ENCODE results near the gene SLC34A2. TPM values are rescaled to one million over a fixed set of nuclear protein-coding genes. Genes with fewer than 3 reads are reported as not detected.

The SLC34A2 gene
- total and polyA plus RNA-seq, 2 experiments from 2014 or later = 0.73 to 0.80 TPM

DNA sequence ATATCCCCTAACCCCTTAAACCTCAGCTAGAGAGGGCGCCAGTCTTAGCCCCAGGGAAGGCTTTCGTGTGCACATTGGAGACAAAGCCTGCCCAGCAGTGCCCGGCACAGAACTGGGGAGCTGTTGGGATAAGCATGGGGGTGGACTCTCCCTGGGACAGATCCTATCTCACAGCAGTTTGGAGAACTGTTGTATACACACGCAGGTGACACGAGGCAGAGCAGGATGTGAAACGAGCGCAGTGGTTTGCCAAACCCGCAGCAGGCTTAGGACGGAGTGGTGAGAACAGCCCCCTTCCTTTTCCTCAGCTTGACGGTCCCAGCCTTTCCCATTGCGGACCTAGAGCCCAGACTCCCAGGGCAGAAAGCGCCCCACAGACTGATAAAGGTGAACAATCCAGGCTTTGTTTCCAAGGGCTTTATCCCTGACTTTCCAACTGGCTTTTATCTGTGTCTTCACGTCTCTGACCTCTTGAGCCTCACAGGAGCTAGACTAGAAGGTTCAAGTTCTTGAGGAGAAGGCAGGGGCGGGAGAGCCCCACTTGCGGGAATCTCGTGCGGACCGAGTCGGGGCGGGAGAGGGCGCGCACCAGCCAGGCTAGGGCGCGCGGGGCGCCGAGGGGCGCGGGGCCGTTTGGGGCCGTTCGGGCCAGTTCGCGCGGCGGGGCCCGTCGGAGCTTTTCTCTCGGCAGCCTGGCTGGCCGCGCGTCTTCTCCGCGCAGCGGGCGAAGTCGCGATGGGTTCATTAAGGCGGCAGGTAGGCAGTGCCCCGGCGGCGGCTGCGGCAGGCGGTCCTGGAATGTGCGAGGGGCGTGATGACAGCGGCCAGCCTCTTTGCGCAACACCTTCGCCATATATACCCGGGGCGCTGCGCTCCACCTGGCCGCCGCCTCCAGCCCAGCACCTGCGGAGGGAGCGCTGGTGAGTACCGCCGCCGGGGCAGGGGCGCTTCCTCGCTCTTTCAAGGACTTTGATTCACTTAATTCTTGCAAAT is at the start of gene SLC34A2 (continued):
- TF ChIP-seq CTCF (conservative IDR thresholded peaks at IDR 0.05; ENCODE audit: low read depth in 2 of 2) = 0 out of 4 replicates have a peak, but pooled peaks of 1 of the 2 experiments have one; percentile 14
- no peak for TF ChIP-seq NANOG (IDR thresholded peaks at IDR 0.05; ENCODE audit: borderline replicate concordance)
- peak; percentile 62 for TF ChIP-seq EZH2 (IDR thresholded peaks at IDR 0.05; ENCODE audit: low read depth, unreplicated experiment)
- TF ChIP-seq POLR2AphosphoS5 (IDR thresholded peaks at IDR 0.05; ENCODE audit: low read depth) = peak; percentile 41; the same call in 1 of the 2 replicates

- Histone ChIP-seq H3K27ac (ENCODE audit: low read depth) (no peak overlapping the region), H3K9me2 (ENCODE audit: insufficient read depth) (no peaks in the 10 kb centered on the region), H3K36me3 (ENCODE audit: insufficient read depth) (no peaks in the 10 kb centered on the region), H2AFZ (peak overlapping the region; percentile 52; the same call in 1 of the 2 replicates), H3F3A (replicated peaks; ENCODE audit: low read depth) (no peaks in the 10 kb centered on the region), H3K4me2 (no peak overlapping the region), H3K79me2 (replicated peaks; ENCODE audit: insufficient read depth) (no peaks in the 10 kb centered on the region), H4K20me1 (replicated peaks; ENCODE audit: insufficient read depth) (no peaks in the 10 kb centered on the region), H3K4me3 (no peak overlapping the region), H3K27me3 (ENCODE audit: insufficient read depth) (no peaks in the 10 kb centered on the region), H3K4me1 (ENCODE audit: insufficient read depth) (no peaks in the 10 kb centered on the region)
- H3K4me3 Mint-ChIP-seq = no peak overlapping the region
- DNase-seq (ENCODE audit: low spot score) (no peak), ATAC-seq (no peak)
- peaks cover 2% of the 10 kb centered on the region for H3K27me3 Mint-ChIP-seq (ENCODE audit: insufficient read depth, low read depth, poor library complexity)
- H3K9me3 Mint-ChIP-seq = no peaks in the 10 kb centered on the region; the same call in 2 of the 3 replicates
- H3K36me3 Mint-ChIP-seq (ENCODE audit: low read depth) = no peaks in the 10 kb centered on the region; the same call in 2 of the 3 replicates
- no peaks in the 10 kb centered on the region for H3K4me1 Mint-ChIP-seq
- H3K27ac Mint-ChIP-seq = no peak overlapping the region
- TF ChIP-seq ZNF114 (CRISPR knock-in tag; IDR thresholded peaks at IDR 0.05) = no peak
- TF ChIP-seq CTCF (conservative IDR thresholded peaks at IDR 0.05; ENCODE audit: low read depth in 2 of 2) = no peak
- no peak for TF ChIP-seq JUNB (IDR thresholded peaks at IDR 0.05; ENCODE audit: unreplicated experiment)
- TF ChIP-seq, protein P1, sequence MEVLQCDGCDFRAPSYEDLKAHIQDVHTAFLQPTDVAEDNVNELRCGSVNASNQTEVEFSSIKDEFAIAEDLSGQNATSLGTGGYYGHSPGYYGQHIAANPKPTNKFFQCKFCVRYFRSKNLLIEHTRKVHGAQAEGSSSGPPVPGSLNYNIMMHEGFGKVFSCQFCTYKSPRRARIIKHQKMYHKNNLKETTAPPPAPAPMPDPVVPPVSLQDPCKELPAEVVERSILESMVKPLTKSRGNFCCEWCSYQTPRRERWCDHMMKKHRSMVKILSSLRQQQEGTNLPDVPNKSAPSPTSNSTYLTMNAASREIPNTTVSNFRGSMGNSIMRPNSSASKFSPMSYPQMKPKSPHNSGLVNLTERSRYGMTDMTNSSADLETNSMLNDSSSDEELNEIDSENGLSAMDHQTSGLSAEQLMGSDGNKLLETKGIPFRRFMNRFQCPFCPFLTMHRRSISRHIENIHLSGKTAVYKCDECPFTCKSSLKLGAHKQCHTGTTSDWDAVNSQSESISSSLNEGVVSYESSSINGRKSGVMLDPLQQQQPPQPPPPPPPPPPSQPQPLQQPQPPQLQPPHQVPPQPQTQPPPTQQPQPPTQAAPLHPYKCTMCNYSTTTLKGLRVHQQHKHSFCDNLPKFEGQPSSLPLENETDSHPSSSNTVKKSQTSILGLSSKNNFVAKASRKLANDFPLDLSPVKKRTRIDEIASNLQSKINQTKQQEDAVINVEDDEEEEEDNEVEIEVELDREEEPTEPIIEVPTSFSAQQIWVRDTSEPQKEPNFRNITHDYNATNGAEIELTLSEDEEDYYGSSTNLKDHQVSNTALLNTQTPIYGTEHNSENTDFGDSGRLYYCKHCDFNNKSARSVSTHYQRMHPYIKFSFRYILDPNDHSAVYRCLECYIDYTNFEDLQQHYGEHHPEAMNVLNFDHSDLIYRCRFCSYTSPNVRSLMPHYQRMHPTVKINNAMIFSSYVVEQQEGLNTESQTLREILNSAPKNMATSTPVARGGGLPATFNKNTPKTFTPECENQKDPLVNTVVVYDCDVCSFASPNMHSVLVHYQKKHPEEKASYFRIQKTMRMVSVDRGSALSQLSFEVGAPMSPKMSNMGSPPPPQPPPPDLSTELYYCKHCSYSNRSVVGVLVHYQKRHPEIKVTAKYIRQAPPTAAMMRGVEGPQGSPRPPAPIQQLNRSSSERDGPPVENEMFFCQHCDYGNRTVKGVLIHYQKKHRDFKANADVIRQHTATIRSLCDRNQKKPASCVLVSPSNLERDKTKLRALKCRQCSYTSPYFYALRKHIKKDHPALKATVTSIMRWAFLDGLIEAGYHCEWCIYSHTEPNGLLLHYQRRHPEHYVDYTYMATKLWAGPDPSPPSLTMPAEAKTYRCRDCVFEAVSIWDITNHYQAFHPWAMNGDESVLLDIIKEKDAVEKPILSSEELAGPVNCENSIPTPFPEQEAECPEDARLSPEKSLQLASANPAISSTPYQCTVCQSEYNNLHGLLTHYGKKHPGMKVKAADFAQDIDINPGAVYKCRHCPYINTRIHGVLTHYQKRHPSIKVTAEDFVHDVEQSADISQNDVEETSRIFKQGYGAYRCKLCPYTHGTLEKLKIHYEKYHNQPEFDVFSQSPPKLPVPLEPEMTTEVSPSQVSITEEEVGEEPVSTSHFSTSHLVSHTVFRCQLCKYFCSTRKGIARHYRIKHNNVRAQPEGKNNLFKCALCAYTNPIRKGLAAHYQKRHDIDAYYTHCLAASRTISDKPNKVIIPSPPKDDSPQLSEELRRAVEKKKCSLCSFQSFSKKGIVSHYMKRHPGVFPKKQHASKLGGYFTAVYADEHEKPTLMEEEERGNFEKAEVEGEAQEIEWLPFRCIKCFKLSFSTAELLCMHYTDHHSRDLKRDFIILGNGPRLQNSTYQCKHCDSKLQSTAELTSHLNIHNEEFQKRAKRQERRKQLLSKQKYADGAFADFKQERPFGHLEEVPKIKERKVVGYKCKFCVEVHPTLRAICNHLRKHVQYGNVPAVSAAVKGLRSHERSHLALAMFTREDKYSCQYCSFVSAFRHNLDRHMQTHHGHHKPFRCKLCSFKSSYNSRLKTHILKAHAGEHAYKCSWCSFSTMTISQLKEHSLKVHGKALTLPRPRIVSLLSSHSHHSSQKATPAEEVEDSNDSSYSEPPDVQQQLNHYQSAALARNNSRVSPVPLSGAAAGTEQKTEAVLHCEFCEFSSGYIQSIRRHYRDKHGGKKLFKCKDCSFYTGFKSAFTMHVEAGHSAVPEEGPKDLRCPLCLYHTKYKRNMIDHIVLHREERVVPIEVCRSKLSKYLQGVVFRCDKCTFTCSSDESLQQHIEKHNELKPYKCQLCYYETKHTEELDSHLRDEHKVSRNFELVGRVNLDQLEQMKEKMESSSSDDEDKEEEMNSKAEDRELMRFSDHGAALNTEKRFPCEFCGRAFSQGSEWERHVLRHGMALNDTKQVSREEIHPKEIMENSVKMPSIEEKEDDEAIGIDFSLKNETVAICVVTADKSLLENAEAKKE (CRISPR knock-in tag; IDR thresholded peaks at IDR 0.05) = no peak
- TF ChIP-seq STAT1 (IDR thresholded peaks at IDR 0.05; ENCODE audit: unreplicated experiment) = no peak
- TF ChIP-seq EZH2phosphoT487 (IDR thresholded peaks at IDR 0.05; ENCODE audit: unreplicated experiment) = no peak
- TF ChIP-seq NANOG (IDR thresholded peaks at IDR 0.05; ENCODE audit: borderline replicate concordance) = no peak
These were observed 47.0 kb upstream of the SLC34A2 start for GRCh38 chr4:25608644-25609043.

Measured in GM23338 (cell line).